Muscle of leg (tissue), 16 donors: ENCODE data around the gene PPWD1. TPM values are rescaled to one million over a fixed set of nuclear protein-coding genes. Genes with fewer than 3 reads are reported as not detected.

Source experiments
- DNase-seq: peaks from one replicate; pipeline ENCODE4 v3.0.0; 2013
- H3K27ac ChIP-seq: one replicate; pipeline ENCODE4 v1.5.1; 2013; ENCODE audit warnings: mild to moderate bottlenecking, low read length, control low read depth
- H3K27me3 ChIP-seq: one replicate; pipeline ENCODE4 v1.6.1; 2013; ENCODE audit warnings: low read length; ENCODE audit not compliant: control insufficient read depth, insufficient read depth
- H3K36me3 ChIP-seq: one replicate; pipeline ENCODE4 v1.6.1; 2013; ENCODE audit warnings: low read length; ENCODE audit not compliant: control insufficient read depth, insufficient read depth
- H3K4me1 ChIP-seq: one replicate; pipeline ENCODE4 v1.6.1; 2013; ENCODE audit warnings: low read length; ENCODE audit not compliant: control insufficient read depth, insufficient read depth
- H3K4me3 ChIP-seq: one replicate; pipeline ENCODE4 v1.5.1; 2013; ENCODE audit warnings: low read length, control low read depth
- H3K9me3 ChIP-seq: replicated peaks from 2 replicates; pipeline ENCODE4 v1.6.1; 2013; ENCODE audit warnings: low read depth, low read length; ENCODE audit not compliant: control insufficient read depth
- WGBS: methylation state at CpG from one replicate; pipeline ENCODE4 v1.1.5; 2013; ENCODE audit warnings: missing lambda C conversion rate; ENCODE audit not compliant: insufficient coverage; 5-methylcytosine and 5-hydroxymethylcytosine counted together
- long read RNA-seq, 11 donors: transcript quantifications; one replicate each; lab custom pipeline, GENCODE V29; 2026
- polyA plus RNA-seq, 8 donors: library from polyadenylated mRNA; unstranded; fragments of 120-200 nt; gene quantifications; one replicate each; pipeline versions ENCODE4 v1.2.1 to v1.2.3, GENCODE V29; 2013; ENCODE audit warnings: inconsistent platforms in 1 of 8, low replicate concordance in 1 of 8; ENCODE audit not compliant: insufficient read length in 8 of 8, insufficient read depth in 1 of 8
- total RNA-seq: library from RNA; stranded (reverse); fragments of 120-200 nt; gene quantifications from one replicate; pipeline ENCODE4 v1.2.4, GENCODE V29; 2013

Gene PPWD1
- total RNA-seq = 32.5 TPM
- polyA plus RNA-seq = 10 to 100 TPM; 31.8 to 51.9 (median 38.1) TPM
- long read RNA-seq, donor 1, partial matches to known transcripts = 5 of 9 reads
- long read RNA-seq, donor 1, other reads (novel, unspliced or antisense) = 0 of 9 reads
- long read RNA-seq, donor 2, partial matches to known transcripts = 0 of 2 reads
- long read RNA-seq, donor 2, other reads (novel, unspliced or antisense) = 0 of 2 reads
- long read RNA-seq, donor 3, partial matches to known transcripts = 0 of 7 reads
- long read RNA-seq, donor 3, other reads (novel, unspliced or antisense) = 0 of 7 reads
- long read RNA-seq, donor 4, partial matches to known transcripts = 0 of 4 reads
- long read RNA-seq, donor 4, other reads (novel, unspliced or antisense) = 0 of 4 reads
- long read RNA-seq, donor 5, transcript PPWD1-206 (2 exons, 838 nt) = minor isoform, 8 of 54 reads
- long read RNA-seq, donor 5, transcript PPWD1-201 (11 exons, 2,166 nt) = major isoform, 13 of 54 reads
- long read RNA-seq, donor 5, partial matches to known transcripts = 28 of 54 reads
- long read RNA-seq, donor 5, other reads (novel, unspliced or antisense) = 0 of 54 reads
- long read RNA-seq, donor 6, transcript PPWD1-206 (2 exons, 838 nt) = major isoform, 10 of 25 reads
- long read RNA-seq, donor 6, transcript PPWD1-201 (11 exons, 2,166 nt) = minor isoform, 7 of 25 reads
- long read RNA-seq, donor 6, partial matches to known transcripts = 5 of 25 reads
- long read RNA-seq, donor 6, other reads (novel, unspliced or antisense) = 0 of 25 reads
- long read RNA-seq, donor 7, transcript PPWD1-201 (11 exons, 2,166 nt) = major isoform, 5 of 22 reads
- long read RNA-seq, donor 7, partial matches to known transcripts = 14 of 22 reads
- long read RNA-seq, donor 7, other reads (novel, unspliced or antisense) = 0 of 22 reads
- long read RNA-seq, donor 8, partial matches to known transcripts = 0 of 4 reads
- long read RNA-seq, donor 8, other reads (novel, unspliced or antisense) = 0 of 4 reads
- long read RNA-seq, donor 9, partial matches to known transcripts = 6 of 14 reads
- long read RNA-seq, donor 9, other reads (novel, unspliced or antisense) = 0 of 14 reads
- long read RNA-seq, donor 10, transcript PPWD1-206 (2 exons, 838 nt) = minor isoform, 5 of 31 reads
- long read RNA-seq, donor 10, transcript PPWD1-201 (11 exons, 2,166 nt) = major isoform, 8 of 31 reads
- long read RNA-seq, donor 10, partial matches to known transcripts = 8 of 31 reads
- long read RNA-seq, donor 10, other reads (novel, unspliced or antisense) = 6 of 31 reads
- long read RNA-seq, donor 11, transcript PPWD1-206 (2 exons, 838 nt) = major isoform, 6 of 17 reads
- long read RNA-seq, donor 11, partial matches to known transcripts = 7 of 17 reads
- long read RNA-seq, donor 11, other reads (novel, unspliced or antisense) = 0 of 17 reads

GRCh38 chr5:65562731-65563701 is at the start of gene PPWD1, which contains the start of gene CENPK:
Gene PPWD1, plus strand, starts transcription at chr5:65563296. Its CDS starts 15 bp downstream, at chr5:65563311.
Gene CENPK, minus strand, starts transcription at chr5:65563168. Its CDS starts 8,261 bp downstream, at chr5:65554907.
- 0% methylated on average over 33 of the region's 54 CpGs for WGBS
- Histone ChIP-seq H3K27ac (peak within 1 kb of the TSS; percentile 96), H3K36me3 (no peaks in the 10 kb centered on the region), H3K27me3 (no peaks in the 10 kb centered on the region), H3K4me3 (peak within 1 kb of the TSS; percentile 93), H3K4me1 (peaks cover 4% of the 10 kb centered on the region), H3K9me3 (no peaks in the 10 kb centered on the region)
- DNase-seq = peak; percentile 98

DNA sequence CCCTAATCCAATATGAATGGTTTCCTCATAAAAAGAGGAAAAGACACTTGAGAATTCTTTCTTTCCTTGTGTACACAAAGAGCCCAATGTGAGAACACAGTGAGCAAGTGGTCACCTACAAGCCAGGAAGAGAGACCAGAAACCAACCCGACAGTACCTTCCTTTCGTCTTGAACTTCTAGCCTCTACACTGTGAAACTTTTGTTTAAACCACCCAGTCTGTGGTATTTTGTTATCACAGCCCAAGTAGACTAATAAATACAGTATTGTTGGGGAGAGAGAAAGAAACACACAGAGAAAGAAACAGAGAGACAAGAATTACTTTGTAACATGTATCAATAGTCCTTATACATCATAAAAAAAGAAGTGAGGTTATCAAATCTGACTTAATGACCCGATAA is 37.4 kb upstream of the PPWD1 start:
- Histone ChIP-seq H3K27ac (no peak overlapping the region), H3K4me3 (no peak overlapping the region), H3K36me3 (no peaks in the 10 kb centered on the region), H3K27me3 (no peaks in the 10 kb centered on the region), H3K9me3 (no peaks in the 10 kb centered on the region), H3K4me1 (no peaks in the 10 kb centered on the region)
- no peak for DNase-seq
- WGBS = 100% methylated on average over 1 of the region's 3 CpGs

GRCh38 chr5:65530904-65531303 is 32.2 kb upstream of the PPWD1 start:
- Histone ChIP-seq H3K4me3 (no peak overlapping the region), H3K36me3 (no peaks in the 10 kb centered on the region), H3K4me1 (no peaks in the 10 kb centered on the region), H3K27ac (no peak overlapping the region), H3K9me3 (no peaks in the 10 kb centered on the region), H3K27me3 (no peaks in the 10 kb centered on the region)
- WGBS = no CpG with 5 or more reads among the region's 1 CpG
- DNase-seq = no peak

DNA sequence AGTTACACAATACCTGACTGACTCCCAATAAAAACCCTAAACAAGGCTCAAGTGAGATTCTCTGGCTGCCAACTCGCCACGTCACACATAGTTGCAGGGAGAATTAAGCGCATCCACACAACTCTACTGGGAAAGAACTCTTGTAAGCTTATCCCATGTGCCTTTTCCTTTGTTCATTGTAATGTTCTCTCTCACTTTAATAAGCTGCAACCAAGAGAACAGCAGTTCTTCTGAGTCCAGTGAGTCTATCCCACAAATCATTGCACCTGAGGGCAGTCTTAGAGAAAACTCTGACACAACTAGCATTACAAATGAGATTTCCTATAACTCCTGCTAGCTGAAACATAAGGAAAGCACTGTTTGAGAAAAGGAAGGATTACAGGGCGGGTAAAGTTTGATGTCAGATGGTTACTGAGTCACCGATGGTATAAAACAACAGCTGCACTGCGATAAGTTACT is 27.5 kb upstream of the PPWD1 start:
- Histone ChIP-seq H3K27me3 (no peaks in the 10 kb centered on the region), H3K27ac (no peak overlapping the region), H3K36me3 (no peaks in the 10 kb centered on the region), H3K4me3 (no peak overlapping the region), H3K4me1 (no peaks in the 10 kb centered on the region), H3K9me3 (no peaks in the 10 kb centered on the region)
- WGBS = 80% methylated on average over 2 of the region's 6 CpGs
- DNase-seq = peak; percentile 2

- Histone ChIP-seq H3K36me3 (peaks cover 2% of the 10 kb centered on the region), H3K27me3 (no peaks in the 10 kb centered on the region), H3K4me3 (no peak overlapping the region), H3K27ac (no peak overlapping the region), H3K9me3 (no peaks in the 10 kb centered on the region), H3K4me1 (no peaks in the 10 kb centered on the region)
- DNase-seq = no peak
These were observed 23.3 kb upstream of the PPWD1 start for GRCh38 chr5:65539827-65540226.

- no peaks in the 10 kb centered on the region for H3K9me3 ChIP-seq
- H3K4me1 ChIP-seq = no peaks in the 10 kb centered on the region
- WGBS = no CpG with 5 or more reads among the region's 4 CpGs
- no peak for DNase-seq
- H3K36me3 ChIP-seq = peaks cover 4% of the 10 kb centered on the region
- H3K4me3 ChIP-seq = no peak overlapping the region
- no peaks in the 10 kb centered on the region for H3K27me3 ChIP-seq
- H3K27ac ChIP-seq = no peak overlapping the region
These were observed 18.6 kb upstream of the PPWD1 start for GRCh38 chr5:65544473-65544872.

DNA sequence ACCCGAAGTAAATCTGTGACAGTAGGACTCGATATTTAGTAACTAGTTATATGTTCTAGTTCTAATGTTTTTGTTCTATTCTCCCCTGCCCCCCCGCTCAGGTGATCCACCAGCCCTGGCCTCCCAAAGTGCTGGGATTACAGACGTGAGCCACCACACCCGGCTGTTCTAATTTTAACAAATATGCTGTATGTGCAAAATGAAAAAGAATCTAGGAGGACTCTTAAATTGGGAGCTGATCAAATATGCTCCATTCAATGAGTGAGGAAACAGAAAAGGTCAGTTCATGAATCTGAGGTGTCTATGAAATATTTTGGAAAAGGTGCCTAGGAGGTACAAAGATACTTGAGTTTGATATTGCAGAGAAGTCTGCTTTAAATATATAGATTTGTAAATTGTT is 17.0 kb upstream of the PPWD1 start:
- DNase-seq = no peak
- WGBS = no CpG with 5 or more reads among the region's 5 CpGs
- Histone ChIP-seq H3K27ac (no peak overlapping the region), H3K4me3 (no peak overlapping the region), H3K27me3 (no peaks in the 10 kb centered on the region), H3K4me1 (no peaks in the 10 kb centered on the region), H3K9me3 (no peaks in the 10 kb centered on the region), H3K36me3 (peaks cover 7% of the 10 kb centered on the region)

DNA sequence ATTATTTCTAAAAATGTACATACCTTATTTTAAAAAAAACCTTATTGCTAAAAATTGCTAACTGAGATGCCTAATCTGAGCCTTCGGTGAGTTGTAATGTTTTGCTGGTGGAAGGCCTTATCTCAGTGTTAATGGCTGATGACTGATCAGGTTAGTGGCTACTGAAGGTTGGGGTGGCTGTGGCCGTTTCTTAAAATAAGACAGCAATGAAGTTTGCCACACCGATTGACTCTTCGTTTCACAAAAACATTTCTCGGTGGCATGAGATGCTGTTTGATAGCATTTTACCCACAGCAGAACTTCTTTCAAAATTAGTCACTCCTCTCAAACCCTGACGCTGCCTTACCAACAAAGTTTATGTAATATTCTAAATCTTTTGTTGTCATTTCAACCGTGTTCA is 14.8 kb upstream of the PPWD1 start:
- 100% methylated on average over 1 of the region's 7 CpGs for WGBS
- H3K9me3 ChIP-seq = no peaks in the 10 kb centered on the region
- no peak for DNase-seq
- H3K4me1 ChIP-seq = no peaks in the 10 kb centered on the region
- H3K27ac ChIP-seq = no peak overlapping the region
- H3K4me3 ChIP-seq = no peak overlapping the region
- no peaks in the 10 kb centered on the region for H3K27me3 ChIP-seq
- peaks cover 5% of the 10 kb centered on the region for H3K36me3 ChIP-seq

- Histone ChIP-seq H3K4me1 (no peaks in the 10 kb centered on the region), H3K27me3 (no peaks in the 10 kb centered on the region), H3K4me3 (no peak overlapping the region), H3K27ac (no peak overlapping the region), H3K36me3 (peaks cover 6% of the 10 kb centered on the region), H3K9me3 (no peaks in the 10 kb centered on the region)
- no peak for DNase-seq
- 83% methylated on average over 1 of the region's 5 CpGs for WGBS
These were observed 9.2 kb upstream of the PPWD1 start for GRCh38 chr5:65553941-65554340.
